Endometrial microvascular endothelial cells (primary cell): ENCODE results near the gene RFPL3. TPM values are rescaled to one million over a fixed set of nuclear protein-coding genes. Genes with fewer than 3 reads are reported as not detected.
"Not testable (repeated sequence)": the region's sequence is repeated elsewhere in the genome, so short reads cannot be mapped to it uniquely, and the experiment has no call there.

Experiments
- in situ Hi-C: cut with HindIII; loops from 2 replicates; pipeline ENCODE4 v1.10.0; 2017; ENCODE audit warnings: low sequenced_read_pairs, low pct_unique_long_range_greater_than_20kb; ENCODE audit errors: inconsistent ontology term
- total RNA-seq: library from RNA; depleted of rRNA; stranded (reverse); fragments of >200 nt; gene quantifications from one replicate; pipeline ENCODE4 v1.2.3, GENCODE V29; 2015; ENCODE audit errors: inconsistent ontology term

RFPL3 gene
- total RNA-seq = not detected

DNA sequence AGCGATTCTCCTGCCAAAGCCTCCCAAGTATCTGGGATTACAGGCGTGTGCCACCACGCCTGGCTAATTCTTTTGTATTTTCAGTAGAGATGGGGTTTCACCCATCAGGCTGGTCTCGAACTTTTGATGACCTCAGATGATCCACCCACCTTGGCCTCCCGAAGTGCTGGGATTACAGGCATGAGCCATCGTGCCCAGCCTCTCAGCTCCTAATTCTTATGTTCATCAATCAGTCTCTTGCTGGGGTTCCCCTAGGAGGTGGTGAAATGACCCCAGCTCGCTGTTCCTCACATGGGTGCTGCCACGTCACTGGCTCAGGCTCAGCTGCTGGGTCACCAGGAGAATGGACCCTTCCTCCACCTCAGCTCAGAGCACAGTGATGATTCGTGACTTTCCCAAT, at the start of gene RFPL3:
RFPL3 (plus strand) TSS at position 301 of the 400 bp plus-strand sequence. CDS start 205 bp downstream, outside the sequence.
- in situ Hi-C loops = not testable (repeated sequence)

DNA sequence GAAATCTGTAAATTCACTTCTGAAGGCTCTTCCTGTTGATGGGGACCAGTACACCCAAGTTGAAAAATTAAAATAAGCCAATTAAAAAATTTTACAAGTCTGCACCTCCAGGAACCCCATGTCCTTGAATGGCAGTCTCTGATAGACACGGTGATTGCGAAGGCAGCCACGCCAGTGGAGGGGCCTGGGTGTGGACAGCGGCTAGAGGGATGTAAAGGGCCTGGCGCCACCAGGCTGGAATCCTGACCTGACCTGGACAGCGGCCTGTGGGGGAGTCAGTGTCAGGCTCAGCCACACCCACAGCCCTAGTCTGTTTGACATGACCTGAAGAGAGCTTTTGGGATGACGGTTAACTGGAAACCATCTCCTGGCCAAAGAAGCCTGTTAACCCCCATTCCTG, 49.5 kb upstream of the RFPL3 start:
- in situ Hi-C loops = no loop called here

DNA sequence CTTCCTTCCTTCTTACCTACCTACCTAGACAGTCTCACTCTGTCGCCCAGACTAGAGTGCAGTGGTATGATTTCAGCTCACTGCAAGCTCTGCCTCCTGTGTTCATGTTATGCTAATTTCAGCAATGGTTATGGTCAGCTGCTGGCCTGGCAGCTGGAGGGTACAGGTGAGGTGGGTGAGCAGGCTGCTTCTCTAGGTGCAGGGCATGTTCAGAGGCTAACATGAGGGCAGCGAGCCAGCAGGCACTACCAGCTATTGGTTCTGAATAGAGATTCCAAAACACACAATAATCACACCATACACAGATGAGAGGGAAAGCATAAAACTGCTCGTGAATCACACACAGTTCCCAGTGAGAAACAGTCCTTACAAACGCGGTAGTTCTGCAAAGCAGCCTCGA, 48.7 kb upstream of the RFPL3 start:
- in situ Hi-C loops = no loop called here

DNA sequence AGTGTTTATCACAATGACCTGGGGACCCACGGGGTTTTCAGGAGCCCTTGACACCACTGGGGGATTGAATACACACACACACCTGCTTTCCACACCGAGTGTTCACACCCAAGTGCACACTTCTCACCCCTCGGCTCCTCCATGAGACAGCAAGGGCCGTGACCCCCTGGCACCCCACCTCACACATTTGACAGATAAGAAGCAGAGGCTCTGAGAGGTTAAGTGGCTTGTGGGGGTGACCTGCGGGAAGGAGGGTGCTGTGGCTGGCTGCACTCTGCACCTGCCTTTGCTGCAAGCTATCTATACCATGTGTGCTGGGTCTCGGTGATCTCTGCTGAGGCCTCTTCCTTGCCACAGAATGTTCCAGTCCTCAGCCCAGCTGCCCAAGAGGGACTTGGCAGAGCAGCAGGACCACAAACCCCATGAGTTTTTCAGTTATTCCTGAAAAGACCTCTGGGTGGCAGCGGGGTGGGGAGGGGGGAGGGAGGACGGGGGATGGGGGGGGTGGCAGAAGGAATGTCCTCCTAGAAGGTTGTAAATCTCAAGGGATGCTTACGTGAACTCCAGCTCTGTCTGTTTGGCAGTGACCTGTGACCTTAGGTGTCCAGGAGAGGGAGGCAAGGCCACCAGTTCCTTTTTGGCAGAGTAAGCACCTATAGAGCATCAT, 47.9 kb upstream of the RFPL3 start:
- in situ Hi-C loops = no loop called here

DNA sequence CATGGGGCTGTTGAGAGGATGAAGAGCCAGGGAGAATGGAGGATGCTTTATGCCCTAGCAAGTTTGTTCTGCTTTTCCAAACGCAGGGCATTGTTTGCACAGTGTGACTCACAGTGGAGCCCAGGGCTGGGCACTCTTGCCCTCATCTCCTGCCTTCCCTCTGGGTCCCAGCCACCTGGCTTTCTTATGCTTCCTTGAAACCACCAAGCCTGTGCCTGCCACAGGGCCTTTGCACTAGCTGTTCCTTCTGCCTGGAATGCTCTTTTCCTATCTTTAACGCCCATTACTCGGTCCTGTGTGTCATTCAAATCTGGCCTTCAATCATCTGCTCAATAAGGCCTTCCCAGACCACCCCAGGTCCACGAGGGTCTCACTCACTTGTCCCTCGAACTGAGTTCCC, 46.9 kb upstream of the RFPL3 start:
- in situ Hi-C loops = no loop called here

DNA sequence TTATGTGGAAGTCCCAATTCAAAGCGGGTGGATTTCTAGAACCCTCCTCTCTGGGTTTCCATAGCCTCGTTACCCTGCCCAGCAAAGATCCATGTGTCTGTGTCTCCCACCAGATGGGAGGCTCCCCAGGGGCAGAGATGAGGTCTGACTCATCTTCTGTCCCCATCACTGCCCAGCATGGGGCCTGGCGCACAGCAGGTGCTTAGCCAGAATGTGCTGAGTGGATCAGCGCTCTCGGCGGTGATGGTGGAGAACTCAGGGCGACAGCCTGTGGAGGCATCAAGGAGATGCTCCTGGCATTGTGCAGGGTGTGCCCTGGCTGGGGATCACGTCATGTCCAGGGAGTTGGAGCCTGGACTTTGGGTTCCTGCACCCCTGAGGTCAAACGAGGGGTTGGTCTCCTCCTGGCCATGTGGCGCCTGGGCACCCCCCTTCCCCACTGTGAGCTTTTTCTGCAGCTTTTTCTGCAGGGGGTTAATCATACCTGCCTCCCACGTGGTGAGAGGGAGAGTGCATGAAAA, 46.1 kb upstream of the RFPL3 start:
- in situ Hi-C loops = no loop called here

DNA sequence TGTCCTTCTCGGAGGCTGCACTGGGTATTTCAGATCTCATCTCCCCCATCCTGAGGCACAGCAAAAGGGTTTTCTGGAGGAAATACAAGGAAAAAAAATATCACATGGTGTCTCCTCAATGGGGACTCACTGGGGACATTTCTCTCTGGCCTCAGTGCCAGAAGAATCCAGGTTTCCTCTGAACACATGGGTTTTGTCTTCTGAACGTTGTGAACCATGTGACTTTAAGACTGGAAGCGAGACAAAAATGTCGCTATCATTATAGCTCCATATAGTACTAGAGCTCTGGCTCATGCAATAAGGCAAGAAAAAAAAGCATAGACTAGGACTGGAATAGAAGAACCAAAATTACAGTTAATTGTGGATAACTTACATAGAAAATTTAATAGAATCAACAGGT, 44.9 kb upstream of the RFPL3 start:
- in situ Hi-C loops = no loop called here

DNA sequence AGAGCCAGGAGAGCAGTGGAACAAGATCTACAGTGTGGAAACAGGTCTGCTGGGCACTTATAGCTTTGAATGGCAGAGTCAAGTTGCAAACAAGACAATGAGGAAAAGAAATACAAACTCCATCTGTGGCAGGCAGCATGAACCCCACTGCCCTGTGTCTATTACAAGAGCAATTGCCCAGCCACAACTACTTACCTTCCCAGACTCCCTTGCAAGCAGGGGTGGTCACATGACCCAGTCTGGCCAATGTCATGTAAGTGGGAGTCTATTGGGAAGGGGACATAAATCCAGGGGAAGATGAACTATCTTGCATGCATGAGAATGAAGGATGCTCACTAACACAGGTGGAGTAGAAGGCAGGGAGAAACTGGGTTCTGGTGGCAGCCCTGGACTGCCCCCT, 44.1 kb upstream of the RFPL3 start:
- in situ Hi-C loops = no loop called here

DNA sequence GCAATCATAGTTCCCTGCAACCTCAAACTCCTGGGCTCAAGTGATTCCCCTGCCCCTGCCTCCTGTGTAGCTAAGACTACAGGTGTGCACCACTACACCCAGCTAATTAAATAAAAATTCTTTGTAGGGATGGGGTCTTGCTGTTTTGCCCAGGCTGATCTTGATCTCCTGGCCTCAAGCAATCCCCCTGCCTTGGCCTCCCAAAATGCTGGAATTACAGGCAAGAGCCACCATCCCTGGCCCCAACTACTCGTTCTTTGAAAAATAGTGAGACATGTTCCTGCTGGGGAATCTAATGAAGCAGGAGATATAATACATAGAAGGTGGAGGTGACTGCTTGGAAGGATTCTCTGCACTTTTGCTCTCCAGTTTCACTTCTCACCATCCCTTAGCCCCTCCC, 40.1 kb upstream of the RFPL3 start:
- in situ Hi-C loops = no loop called here

DNA sequence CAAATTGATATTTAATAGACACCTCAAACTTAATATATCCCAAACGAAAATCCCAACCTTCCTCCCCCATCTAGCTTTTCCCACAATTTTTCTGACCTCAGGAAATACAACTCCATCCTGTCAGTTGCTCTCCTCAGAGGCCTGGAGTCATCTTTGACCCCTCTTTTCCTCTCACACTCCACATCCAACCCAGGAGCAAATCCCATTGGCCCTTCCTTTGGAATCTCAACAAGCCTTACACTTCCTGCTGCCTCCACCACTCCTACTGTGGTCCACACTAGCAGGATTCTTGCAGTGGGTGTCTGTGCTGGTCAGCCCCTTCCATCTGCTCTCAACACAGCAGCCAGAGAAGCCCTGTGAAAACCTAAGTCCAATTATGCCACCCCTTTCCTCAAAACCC, 39.3 kb upstream of the RFPL3 start:
- in situ Hi-C loops = no loop called here

DNA sequence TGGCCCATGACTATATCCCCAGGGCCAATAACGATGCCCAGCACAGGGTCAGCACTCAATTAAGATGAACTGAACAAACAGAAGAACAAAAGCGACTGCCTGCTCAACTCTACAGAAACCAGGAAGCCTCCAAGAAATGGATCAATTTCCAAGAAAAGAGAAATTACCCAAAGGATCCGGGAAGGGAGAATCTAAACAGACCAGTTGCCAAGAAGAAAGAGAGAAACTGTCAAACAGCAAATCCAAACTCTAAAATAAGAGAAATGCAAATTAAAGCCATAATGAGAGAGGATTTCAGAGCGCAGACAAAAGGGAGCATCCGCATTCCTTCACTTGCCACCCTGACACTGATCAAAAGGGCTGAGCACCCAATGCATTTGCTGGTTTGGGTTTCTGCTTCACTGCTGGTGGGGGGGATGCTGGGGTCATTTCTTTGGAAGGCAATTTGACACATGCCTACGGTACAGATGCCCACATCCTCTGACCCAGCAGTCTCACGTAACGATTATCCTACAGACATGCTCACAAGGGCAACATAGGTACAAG, 37.7 kb upstream of the RFPL3 start:
- in situ Hi-C loops = no loop called here

DNA sequence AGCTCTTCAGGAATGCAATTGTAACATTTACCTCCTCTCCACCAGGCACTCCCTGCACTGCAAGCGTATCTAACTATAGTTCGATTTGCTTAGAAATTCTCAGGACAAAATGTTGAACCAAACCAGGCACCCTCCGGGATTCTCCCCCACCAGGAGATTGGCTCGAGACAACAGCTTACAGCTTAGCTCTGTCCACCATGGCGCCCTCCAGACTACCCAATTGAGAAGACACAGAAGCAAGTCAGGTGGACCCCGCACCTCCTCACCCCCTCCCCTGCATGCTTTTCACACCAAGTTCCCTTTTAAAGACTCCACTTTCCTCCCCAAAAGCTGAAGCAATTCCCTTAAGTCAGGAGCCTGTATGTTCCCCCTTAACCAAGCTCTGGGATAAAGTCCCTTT, 34.7 kb upstream of the RFPL3 start:
- in situ Hi-C loops = no loop called here

DNA sequence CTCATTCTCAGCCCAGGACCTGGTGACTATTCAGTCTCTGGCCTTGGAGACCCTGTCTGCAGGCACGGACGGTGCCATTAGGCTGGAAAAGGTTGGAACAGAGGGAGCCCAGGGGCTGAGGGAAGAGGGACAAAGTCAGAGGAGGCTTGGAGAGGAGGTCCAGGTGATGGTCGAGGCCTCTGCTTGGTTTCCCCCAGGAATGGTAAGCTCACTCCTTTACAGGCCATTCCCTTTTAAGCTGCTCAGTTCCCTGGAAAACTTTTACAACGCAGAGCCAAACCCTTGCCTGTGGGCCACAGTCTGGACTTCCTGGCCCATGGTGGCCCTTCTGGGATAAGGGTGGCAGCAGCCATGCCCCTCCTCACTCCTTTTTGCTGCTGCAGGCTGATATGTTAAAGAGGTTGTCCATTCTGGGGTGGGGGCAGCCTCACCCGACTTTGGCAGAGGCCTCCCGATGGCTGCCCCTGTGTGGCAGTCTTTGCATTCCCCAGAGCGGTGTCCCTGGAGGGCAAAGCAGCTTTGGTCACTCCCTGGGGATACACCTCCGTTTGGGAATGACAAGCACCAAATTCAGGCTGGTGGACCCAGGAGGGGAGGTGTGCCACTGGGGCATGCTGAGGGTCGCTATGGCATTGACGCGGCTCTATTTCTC, 34.0 kb upstream of the RFPL3 start:
- in situ Hi-C loops = no loop called here

DNA sequence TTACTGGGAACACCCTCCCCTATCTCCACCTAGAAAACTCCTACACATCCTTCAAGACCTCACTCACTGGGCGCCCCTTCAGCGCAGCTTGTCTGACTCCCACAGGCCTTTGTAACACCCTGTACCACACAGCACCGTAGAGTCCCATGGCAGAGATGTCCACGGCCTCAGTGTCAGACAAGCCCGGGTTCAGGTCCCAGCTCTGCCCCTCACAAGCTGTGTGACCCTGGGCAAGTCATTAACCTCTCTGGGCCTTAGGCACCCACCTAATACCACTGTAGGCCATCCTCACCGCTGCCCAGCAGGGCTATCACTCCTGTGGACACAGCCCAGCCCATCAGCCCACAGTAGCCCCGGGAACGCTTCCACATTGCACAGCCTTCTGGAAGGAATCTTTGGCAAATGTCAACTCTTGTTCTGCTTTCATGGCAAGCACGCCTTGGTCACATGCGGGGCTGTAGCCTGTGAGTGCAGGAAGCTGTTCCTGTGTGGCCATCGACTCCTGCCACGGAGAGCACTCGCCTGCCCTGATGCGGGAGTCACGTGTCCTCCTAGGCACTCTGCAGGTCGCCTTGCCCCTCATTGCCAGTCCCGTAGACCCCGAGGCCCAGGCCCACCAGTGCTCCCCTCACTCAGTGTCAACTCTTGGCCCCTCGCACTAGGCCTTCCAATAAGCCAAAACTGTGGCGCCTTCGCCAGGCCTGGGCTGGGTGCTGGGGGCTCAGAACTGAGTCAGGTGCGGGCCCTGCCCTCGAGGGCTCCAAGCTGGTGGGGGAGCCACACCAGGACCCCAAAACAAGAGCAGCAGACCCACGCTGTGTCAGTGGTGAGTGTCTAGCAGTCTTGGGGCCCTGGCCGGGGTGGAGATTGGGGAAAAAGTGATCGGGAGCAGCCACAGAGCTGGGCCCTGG, 32.9 kb upstream of the RFPL3 start:
- in situ Hi-C loops = no loop called here

DNA sequence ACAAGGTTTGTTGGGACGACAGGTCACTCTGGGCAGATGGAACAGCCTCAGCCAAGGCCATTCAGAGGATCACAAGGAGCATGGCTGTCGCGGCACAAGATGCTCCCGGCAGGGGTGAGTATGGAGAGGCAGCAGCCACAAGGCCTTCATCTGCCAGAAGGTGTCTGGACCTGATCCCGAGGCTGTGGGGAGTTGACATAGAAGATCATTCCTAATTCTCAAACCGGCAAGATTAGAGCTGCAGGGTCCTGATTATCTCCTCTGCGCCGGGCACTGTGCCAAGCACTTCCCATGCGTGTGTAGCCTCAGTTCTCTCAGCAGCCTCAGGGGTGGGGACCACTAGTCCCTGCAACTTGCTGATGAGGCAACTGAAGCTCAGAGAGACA, 32.3 kb upstream of the RFPL3 start:
- in situ Hi-C loops = no loop called here

DNA sequence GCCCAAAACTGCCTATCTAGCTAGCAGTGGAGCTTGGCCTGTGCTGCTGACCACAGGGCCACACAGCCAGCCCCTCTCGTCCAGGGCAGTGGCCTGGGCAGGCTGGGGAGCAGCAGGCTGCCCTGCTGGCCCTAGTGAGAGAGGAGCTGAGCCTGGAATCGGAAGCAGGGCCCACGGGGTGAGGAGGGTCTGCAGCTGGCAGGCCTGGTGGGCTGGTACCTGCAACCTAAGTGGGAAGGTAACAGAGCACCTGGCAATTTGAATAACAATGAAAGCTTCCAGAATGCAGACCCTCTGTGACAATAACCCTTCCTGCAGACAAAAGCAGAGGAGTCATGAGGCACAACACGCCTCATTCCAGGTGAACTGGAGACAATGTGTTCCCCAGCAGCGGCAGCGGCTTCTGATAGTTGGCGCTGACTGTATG, 31.8 kb upstream of the RFPL3 start:
- in situ Hi-C loops = no loop called here

DNA sequence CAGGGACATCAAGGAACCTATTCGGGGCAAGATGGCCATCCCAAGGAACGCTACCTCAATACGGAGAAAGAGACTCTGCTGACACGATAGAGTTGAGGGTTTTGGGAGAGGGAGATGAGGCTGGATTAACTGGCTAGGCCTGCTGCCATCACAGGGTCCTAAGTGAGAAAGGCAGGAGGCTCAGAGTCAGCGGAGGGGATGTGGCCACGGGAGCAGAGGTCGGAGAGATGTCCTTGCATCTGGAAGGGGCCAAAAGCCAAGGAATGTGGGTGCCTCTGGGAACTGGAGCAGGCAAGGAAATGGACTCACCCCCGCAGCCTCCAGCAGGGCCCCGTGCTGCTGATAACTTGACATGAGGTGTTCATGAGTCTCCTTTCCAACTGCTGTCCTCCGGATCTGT, 31.0 kb upstream of the RFPL3 start:
- in situ Hi-C loops = no loop called here

DNA sequence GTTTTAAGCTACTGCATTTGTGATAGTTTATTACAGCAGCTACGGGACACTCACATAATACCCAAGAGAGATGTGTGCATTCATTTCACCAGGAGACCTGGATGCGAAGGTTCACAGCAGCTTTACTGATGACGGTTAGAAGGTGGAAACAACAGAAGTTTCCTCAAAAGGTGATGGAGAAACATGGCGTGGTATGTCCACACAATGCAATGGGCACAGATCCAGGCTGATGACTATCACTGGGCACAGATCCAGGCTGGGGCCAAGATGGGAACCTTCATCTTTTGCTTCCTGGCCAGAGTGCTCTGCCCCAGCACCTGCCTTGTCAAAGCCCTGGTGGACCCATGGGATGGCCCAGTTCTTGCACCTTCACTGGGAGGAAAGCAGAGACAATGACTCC, 30.6 kb upstream of the RFPL3 start:
- in situ Hi-C loops = no loop called here

DNA sequence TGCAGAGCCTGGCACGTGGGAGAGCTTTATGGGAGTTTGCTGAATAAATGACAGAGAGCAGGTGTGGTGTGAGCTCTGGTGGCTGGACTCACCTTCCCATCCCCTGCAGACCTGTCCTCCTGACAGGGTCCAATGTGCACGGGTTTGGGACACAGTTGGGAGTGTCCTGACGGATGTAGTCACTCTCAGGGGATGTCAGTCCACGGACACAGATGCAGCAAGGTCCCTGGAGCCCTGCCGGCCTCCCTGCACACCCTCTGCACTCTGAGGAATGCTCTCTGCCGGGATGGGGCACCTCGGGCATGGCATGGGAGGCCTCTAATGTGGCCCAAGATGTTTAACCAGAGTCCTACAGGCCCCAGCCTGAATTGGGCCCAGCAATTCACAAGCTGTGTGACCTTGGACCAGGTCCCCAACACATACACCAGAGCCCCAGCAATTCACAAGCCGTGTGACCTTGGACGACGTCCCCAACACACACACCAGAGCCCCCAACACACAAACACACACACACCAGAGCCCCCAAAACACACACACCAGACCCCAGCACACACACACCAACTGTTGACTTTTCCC, 30.0 kb upstream of the RFPL3 start:
- in situ Hi-C loops = no loop called here
